Duodenal mucosa (tissue), 2 donors: ENCODE data around the gene DUOXA2.

Experiments used
- H3K27ac ChIP-seq: one replicate; pipeline ENCODE4 v1.7.0; 2013; ENCODE audit warnings: low read depth, low read length
- H3K27me3 ChIP-seq, 2 donors: one replicate each; pipeline ENCODE4 v1.7.0; 2013; ENCODE audit warnings: low read length in 2 of 2, control low read depth in 1 of 2; ENCODE audit not compliant: insufficient read depth in 2 of 2, control insufficient read depth in 1 of 2
- H3K36me3 ChIP-seq, 2 donors: one replicate each; pipeline ENCODE4 v1.7.0; 2013; ENCODE audit warnings: low read length in 2 of 2, control low read depth in 1 of 2; ENCODE audit not compliant: insufficient read depth in 2 of 2, control insufficient read depth in 1 of 2
- H3K4me1 ChIP-seq, 2 donors: one replicate each; pipeline ENCODE4 v1.7.0; 2013; ENCODE audit warnings: low read length in 2 of 2, control low read depth in 1 of 2; ENCODE audit not compliant: insufficient read depth in 2 of 2, control insufficient read depth in 1 of 2
- H3K4me3 ChIP-seq, 2 donors: one replicate each; pipeline ENCODE4 v1.7.0; 2013; ENCODE audit warnings: low read length in 2 of 2, low read depth in 1 of 2
- H3K9ac ChIP-seq, 2 donors: one replicate each; pipeline ENCODE4 v1.7.0; 2013; ENCODE audit warnings: low read length in 2 of 2, low read depth in 1 of 2
- H3K9me3 ChIP-seq, 2 donors: one replicate each; pipeline ENCODE4 v1.7.0; 2013; ENCODE audit warnings: low read length in 2 of 2, control low read depth in 1 of 2; ENCODE audit not compliant: control insufficient read depth in 1 of 2

DUOXA2 gene

DNA sequence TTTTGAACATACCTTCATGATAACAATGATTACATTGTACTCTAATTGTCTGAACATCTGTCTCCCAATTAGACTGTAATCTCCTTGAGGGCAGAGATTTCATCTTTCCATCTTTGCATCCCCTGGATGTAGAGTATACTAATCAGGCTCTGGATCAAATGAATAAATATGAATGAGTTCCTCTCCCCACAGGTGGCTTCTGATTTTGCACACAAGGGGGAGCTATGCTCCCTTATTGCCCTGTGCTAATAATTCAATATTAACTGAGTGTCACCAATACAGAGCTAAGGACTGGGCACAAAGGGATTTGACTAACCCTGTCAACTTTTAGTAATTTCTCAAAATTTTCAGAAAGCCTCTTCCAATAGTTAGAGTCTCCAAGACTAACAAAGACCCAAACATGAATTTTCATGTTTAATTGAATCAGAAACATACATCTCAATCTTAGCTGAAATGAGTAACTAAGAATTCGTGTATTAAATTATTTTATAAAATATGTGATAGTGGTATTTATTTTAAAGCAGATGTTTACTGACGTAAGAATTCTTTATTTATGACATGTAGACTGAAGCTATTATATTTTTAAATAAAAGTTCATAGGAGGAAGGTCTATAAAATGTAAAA lies 12.5 kb downstream of the DUOXA2 start:
- H3K27me3 ChIP-seq = peaks cover 24 to 40% of the 10 kb centered on the region in 2 donors

DNA sequence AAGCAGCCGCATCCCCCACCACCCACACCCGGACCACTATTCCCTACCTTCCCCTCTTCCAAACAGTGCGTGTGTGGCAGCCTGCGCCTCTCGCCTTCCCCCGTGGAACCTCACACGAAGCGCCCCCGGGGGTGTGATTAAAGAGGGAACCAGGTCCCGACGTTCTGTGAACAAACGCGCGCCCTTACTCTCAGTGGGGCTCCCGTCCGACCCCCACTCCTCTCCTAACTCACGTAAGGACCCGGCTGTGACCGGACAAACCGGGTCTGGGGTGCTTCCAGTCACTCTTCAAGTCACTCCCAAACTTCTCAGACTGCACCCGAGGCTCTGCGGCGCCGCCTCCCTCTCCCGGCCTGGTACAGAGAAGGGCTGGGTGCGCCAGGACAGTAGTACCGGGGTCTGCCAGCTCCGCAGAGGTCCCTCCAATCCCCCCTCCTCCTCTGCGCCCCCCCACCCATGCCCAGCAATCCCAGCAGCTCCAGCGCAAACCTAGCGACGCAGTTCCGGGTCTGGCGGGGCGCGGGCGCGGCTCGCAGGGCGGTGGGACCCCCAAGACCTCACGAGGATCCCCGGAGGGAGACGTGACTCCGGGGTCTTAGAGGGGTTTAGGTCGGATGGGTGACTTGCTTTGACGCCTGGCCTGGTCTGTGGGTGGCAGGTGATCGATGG lies 15.0 kb downstream of the DUOXA2 start:
- Histone ChIP-seq H3K27ac (no peak overlapping the region), H3K4me3 (peak overlapping the region in 1 of 2 donors; percentile 45), H3K36me3 (no peaks in the 10 kb centered on the region), H3K27me3 (peaks cover 26 to 37% of the 10 kb centered on the region in 2 donors), H3K9ac (no peak overlapping the region), H3K4me1 (peaks cover 0 to 4% of the 10 kb centered on the region in 2 donors), H3K9me3 (no peaks in the 10 kb centered on the region)

More for the DNA sequence above, 12.5 kb downstream of the DUOXA2 start:
- Histone ChIP-seq H3K4me1 (peaks cover 0 to 4% of the 10 kb centered on the region in 2 donors), H3K9ac (no peak overlapping the region), H3K27ac (no peak overlapping the region), H3K4me3 (no peak overlapping the region), H3K9me3 (no peaks in the 10 kb centered on the region), H3K36me3 (no peaks in the 10 kb centered on the region)

DNA sequence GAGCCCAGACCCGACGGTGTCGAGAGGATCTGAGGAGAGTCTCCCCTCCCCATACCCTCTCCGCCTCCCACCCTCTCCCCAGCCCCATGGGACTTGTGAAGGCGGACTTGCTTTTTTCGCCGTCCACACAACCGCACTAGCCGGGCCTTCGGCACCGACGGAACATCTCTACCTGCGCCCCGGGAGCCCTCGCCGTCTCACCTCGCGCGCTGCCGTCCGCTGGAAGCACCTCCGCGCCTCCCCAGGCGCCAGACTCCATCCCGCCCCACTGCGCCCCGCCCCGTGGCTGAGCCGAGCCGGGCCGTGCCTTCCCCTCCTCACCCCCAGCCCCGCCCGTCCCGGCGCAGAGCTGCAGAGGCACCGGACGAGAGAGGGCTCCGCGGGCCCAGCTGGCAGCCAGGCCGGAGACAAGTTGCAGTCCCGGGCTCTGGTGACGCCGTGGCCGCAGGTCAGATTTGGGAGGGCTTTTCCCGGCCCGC lies 15.6 kb downstream of the DUOXA2 start, which contains the start of the genes DUOX1 and DUOXA1:
Gene DUOX1, plus strand, starts transcription at position 344 of the 479 bp plus-strand sequence. CDS start 1,973 bp downstream, outside the sequence.
Gene DUOXA1, minus strand, starts transcription at position 229 of the 479 bp plus-strand sequence. CDS start 6,865 bp downstream, outside the sequence.
- Histone ChIP-seq H3K9me3 (no peaks in the 10 kb centered on the region), H3K9ac (no peak within 1 kb of the TSS), H3K4me1 (peaks cover 2 to 7% of the 10 kb centered on the region in 2 donors), H3K27ac (no peak within 1 kb of the TSS), H3K36me3 (no peaks in the 10 kb centered on the region), H3K27me3 (peaks cover 32 to 43% of the 10 kb centered on the region in 2 donors), H3K4me3 (peak within 1 kb of the TSS in 1 of 2 donors; percentile 45)

DNA sequence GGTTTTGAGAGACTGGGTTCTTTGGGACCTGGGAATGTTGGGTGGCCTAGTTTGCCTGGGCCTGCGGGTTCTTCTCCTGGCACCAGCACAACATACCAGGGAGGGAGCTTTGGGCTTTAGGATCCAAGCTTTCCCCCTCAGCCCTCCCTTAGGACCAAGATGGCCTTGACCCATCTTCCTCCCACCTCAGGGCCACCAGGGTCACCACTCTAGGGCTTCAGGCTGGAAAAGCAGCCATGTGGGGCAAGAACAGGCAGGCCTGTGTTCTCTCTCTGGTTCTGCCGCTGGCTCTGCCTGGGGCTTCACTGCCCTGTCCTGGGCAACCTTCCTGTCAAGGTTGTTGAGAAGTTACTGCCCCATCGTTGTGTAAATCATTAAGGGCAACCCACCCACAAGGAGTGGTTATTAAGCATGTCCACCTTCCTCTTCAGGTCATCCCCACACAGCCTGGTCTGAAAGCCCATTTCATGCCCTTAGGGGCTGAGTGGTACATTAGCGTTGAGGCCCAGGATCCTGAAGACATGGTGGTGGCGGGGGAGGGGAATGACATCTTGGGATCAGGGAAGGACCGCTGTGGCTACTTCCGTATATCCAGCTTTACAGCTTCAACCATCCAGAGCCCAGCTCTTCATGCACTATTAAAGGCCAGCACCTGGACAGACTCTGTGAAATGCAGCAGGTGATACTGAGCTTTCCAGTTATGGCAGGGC lies 16.3 kb downstream of the DUOXA2 start:
- H3K4me1 ChIP-seq = peaks cover 5 to 12% of the 10 kb centered on the region in 2 donors
- peaks cover 28 to 47% of the 10 kb centered on the region in 2 donors for H3K27me3 ChIP-seq
- no peak overlapping the region for H3K4me3 ChIP-seq
- H3K9me3 ChIP-seq = no peaks in the 10 kb centered on the region
- no peak overlapping the region for H3K27ac ChIP-seq
- no peak overlapping the region for H3K9ac ChIP-seq
- H3K36me3 ChIP-seq = no peaks in the 10 kb centered on the region

DNA sequence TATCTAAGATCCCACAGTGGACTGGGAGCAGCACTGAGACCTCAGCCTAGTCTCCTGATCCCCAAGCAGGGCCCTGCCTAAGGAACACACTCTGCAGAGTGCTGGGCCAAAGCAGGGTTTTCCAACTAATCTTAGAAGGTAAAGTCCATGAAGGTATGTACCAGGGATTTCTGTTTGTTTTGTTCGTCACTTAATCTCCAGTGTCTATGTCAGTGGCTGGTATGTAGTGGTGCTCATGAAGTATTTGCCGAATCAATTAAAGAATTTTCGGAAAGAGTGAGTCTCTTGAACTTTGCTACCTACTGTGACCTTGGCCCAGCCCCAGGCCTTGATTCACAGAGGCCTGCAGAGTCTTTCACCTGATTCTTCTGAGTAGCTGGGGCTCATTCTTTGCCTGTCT lies 17.4 kb downstream of the DUOXA2 start:
- no peak overlapping the region for H3K9ac ChIP-seq
- H3K4me3 ChIP-seq = no peak overlapping the region
- H3K9me3 ChIP-seq = no peaks in the 10 kb centered on the region
- H3K36me3 ChIP-seq = no peaks in the 10 kb centered on the region
- H3K4me1 ChIP-seq = peaks cover 5 to 12% of the 10 kb centered on the region in 2 donors
- H3K27me3 ChIP-seq = peaks cover 29 to 54% of the 10 kb centered on the region in 2 donors
- no peak overlapping the region for H3K27ac ChIP-seq

DNA sequence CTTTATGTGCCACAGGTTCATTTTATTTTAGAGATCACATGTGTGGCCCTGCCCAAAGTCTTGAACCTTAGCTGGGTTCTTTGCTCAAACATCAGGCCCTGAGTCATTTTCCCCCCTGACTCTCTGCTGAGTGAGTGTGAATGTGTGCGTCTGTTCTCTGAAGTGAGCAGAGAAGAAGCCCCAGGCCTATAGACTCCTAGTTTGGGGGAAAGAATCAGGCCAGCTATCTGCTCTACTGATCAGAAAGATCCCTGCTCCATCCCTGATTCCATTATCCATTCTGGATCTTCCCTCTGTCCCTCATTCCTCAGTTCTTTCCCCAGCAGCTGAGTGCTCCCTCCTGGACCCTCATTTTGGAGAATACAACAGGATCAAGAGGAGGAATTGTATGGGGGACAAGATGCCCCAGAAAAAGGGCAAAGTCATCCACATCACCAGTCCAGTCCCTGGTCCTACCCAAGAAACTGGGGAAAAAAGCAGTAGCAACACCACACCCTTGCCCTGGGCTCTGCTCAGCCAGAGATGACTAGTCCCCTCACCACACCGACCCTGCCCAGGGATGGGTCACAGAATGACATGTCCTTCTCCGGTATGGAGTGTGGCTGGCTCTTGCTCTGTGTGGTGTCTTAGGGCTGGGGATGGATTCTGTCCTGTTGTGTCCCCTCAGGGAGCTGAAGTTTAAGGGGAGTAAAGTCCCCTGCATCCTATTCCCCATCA lies 18.9 kb downstream of the DUOXA2 start:
- Histone ChIP-seq H3K4me1 (peaks cover 5 to 12% of the 10 kb centered on the region in 2 donors), H3K9ac (no peak overlapping the region), H3K4me3 (no peak overlapping the region), H3K27ac (no peak overlapping the region), H3K36me3 (no peaks in the 10 kb centered on the region), H3K9me3 (no peaks in the 10 kb centered on the region), H3K27me3 (peaks cover 28 to 49% of the 10 kb centered on the region in 2 donors)

DNA sequence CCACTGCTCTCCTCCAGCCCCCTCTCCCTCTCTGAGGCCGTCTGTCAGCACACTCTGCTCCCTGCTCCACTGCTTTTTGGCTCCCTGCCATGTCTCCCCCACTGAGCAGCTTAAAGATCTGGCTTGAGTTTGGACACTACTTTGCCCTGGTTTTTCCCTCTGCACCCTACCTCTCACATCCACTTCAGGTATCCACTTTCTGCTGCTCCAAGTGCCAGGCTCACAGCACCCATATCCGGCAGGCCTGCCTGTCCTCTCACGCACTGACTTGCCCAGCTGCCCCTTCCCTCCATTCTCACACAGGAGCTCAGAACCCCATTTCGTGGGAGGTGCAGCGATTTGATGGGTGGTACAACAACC lies 19.4 kb downstream of the DUOXA2 start:
- Histone ChIP-seq H3K4me3 (no peak overlapping the region), H3K27me3 (peaks cover 23 to 45% of the 10 kb centered on the region in 2 donors), H3K27ac (no peak overlapping the region), H3K36me3 (no peaks in the 10 kb centered on the region), H3K4me1 (peaks cover 5 to 12% of the 10 kb centered on the region in 2 donors), H3K9me3 (no peaks in the 10 kb centered on the region), H3K9ac (no peak overlapping the region)

DNA sequence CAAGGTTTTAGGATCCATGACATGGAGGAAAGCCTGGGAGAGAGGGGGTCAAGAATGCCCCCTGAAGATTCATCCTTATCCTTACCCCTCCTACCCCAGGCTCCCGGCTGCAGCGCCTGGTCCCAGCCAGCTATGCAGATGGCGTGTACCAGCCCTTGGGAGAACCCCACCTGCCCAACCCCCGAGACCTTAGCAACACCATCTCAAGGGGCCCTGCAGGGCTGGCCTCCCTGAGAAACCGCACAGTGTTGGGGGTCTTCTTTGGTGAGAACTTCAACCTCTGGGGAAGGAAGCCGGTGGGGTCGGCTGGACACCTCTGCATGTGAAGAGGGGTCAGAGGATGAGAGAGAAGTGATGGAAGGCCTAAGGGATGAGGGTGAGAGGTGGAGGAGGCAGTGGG lies 19.9 kb downstream of the DUOXA2 start:
- H3K4me1 ChIP-seq = peaks cover 5 to 12% of the 10 kb centered on the region in 2 donors
- H3K27ac ChIP-seq = no peak overlapping the region
- no peaks in the 10 kb centered on the region for H3K36me3 ChIP-seq
- peaks cover 18 to 39% of the 10 kb centered on the region in 2 donors for H3K27me3 ChIP-seq
- no peak overlapping the region for H3K4me3 ChIP-seq
- no peak overlapping the region for H3K9ac ChIP-seq
- no peaks in the 10 kb centered on the region for H3K9me3 ChIP-seq

DNA sequence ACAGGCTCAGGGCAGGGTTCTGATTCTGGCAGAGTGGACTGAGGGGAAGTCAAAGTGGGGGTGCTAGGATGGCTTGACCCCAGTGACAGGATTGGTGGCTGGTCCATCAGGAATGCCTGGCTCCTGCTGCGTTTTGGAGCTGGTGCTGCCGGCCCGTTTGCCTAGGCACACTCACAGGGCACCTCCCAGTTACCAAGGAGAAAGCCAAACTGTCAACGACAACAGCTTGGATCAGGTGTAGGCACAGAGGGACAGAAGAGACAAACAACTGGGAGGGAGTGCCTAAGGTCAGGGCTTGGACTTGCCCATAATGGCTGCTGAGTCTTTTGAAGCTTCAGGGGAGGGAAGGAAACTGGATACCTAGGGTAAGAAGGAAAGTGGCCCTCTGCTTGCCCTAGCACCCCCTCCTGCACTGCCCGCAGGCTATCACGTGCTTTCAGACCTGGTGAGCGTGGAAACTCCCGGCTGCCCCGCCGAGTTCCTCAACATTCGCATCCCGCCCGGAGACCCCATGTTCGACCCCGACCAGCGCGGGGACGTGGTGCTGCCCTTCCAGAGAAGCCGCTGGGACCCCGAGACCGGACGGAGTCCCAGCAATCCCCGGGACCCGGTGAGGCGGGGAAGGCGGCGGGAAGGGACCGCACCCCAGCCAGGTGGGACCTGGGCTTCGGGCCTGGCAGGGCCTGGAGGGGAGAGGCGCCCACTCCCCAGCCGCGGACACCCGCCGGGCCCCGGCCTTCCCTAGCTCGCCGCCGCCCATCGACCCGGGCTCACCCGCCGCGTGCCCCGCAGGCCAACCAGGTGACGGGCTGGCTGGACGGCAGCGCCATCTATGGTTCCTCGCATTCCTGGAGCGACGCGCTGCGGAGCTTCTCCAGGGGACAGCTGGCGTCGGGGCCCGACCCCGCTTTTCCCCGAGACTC lies 20.8 kb downstream of the DUOXA2 start:
- Histone ChIP-seq H3K27me3 (peaks cover 14 to 34% of the 10 kb centered on the region in 2 donors), H3K4me1 (peaks cover 5 to 7% of the 10 kb centered on the region in 2 donors), H3K9ac (no peak overlapping the region), H3K4me3 (peak overlapping the region in 1 of 2 donors; percentile 48), H3K9me3 (no peaks in the 10 kb centered on the region), H3K27ac (no peak overlapping the region), H3K36me3 (no peaks in the 10 kb centered on the region)
